Activated T-helper 1 cell treated with anti-CD3 and anti-CD28 coated beads, Interleukin-12 subunit alpha, Interleukin-12 subunit beta, Interleukin-2, Interleukin-4 antibody, amounts not matched to agents 30 ng/mL and 10 ng/mL and 1 ng/mL, durations not matched to agents 14 hours and 24 hours and 36 hours (primary cell): ENCODE data around the gene TBL1XR1. TPM values are rescaled to one million over a fixed set of nuclear protein-coding genes. Genes with fewer than 3 reads are reported as not detected.
A peak's percentile ranks its signal among the peaks of the same experiment; 100 is the strongest.

ENCODE experiments used
- DNase-seq: peaks from one replicate; pipeline ENCODE4 v3.0.0; 2021; ENCODE audit warnings: low spot score
- H3K27ac Mint-ChIP-seq: one replicate; pipeline ENCODE4 v1.8.0; 2021; ENCODE audit warnings: mild to moderate bottlenecking, mixed read lengths
- H3K27me3 Mint-ChIP-seq: one replicate; pipeline ENCODE4 v1.8.0; 2022; ENCODE audit warnings: mild to moderate bottlenecking, moderate library complexity, mixed read lengths; ENCODE audit not compliant: insufficient read depth
- H3K36me3 Mint-ChIP-seq: one replicate; pipeline ENCODE4 v1.8.0; 2021; ENCODE audit warnings: low read depth, mixed read lengths
- H3K4me1 Mint-ChIP-seq: one replicate; pipeline ENCODE4 v1.8.0; 2021; ENCODE audit warnings: low read depth, mixed read lengths
- H3K4me3 Mint-ChIP-seq: one replicate; pipeline ENCODE4 v1.8.0; 2021; ENCODE audit warnings: mild to moderate bottlenecking, moderate library complexity, mixed read lengths
- H3K9me3 Mint-ChIP-seq: one replicate; pipeline ENCODE4 v1.8.0; 2021; ENCODE audit warnings: mixed read lengths
- intact Hi-C: fragments of 100-400 bp; cut with micrococcal nuclease; formaldehyde crosslinking; loops from one replicate; pipeline ENCODE4 v1.15.1; 2024
- total RNA-seq: library from RNA; stranded (reverse); gene quantifications from 2 replicates; pipeline ENCODE4 v1.2.3, GENCODE V29; 2022

The TBL1XR1 gene
- total RNA-seq, 1 donor from 2014 or later: 190 TPM

DNA sequence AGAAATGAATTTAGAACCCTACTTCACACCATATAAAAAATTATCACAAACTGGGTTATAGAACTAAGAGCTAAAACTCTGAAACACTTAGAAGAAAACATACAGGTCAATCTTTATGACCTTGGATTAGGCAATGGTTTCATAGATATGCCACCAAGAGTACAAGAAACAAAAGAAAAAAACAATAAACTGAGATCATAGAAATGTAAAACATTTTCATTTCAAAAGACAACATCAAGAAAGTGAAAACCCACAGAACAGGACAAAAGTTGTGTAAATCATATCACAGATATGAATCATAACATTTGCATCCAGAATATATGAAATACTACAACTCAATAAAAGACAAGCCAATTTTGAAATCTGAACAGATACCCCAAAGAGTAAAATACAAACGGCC is 72.4 kb downstream of the TBL1XR1 start:
- H3K4me1 Mint-ChIP-seq: peaks cover 65% of the 10 kb centered on the region
- intact Hi-C loops: loop anchor here (2.0 to 5.0 kb wide), 2 partner anchors 14 to 37 kb away; no protein-coding TSS in a partner anchor
- H3K9me3 Mint-ChIP-seq: peaks cover 25% of the 10 kb centered on the region
- no peak overlapping the region for H3K4me3 Mint-ChIP-seq
- H3K36me3 Mint-ChIP-seq: peaks cover 37% of the 10 kb centered on the region
- no peak for DNase-seq
- H3K27me3 Mint-ChIP-seq: no peaks in the 10 kb centered on the region
- H3K27ac Mint-ChIP-seq: peak overlapping the region; percentile 14

DNA sequence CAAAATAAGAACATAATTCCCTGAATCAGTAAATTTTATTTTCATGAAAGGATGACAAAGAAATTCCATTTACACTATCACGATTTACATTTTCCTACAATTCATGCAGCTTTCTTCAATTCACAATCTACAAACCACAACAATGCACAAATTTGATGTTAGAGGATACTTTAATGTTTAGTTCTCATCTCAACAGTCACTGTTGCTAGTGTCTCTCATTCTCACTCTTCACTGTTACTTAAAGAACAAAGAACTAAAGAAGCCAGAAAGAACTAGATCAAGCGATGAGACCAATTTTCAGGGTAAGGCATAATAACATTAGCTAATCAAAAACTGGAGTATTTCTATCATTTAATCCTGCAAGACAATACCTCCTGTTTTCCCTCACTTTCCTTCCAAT is 73.5 kb downstream of the TBL1XR1 start:
- peaks cover 25% of the 10 kb centered on the region for H3K9me3 Mint-ChIP-seq
- H3K27me3 Mint-ChIP-seq: no peaks in the 10 kb centered on the region
- DNase-seq: no peak
- H3K4me1 Mint-ChIP-seq: peaks cover 63% of the 10 kb centered on the region
- H3K4me3 Mint-ChIP-seq: no peak overlapping the region
- intact Hi-C loops: loop anchor here (2.0 to 5.0 kb wide), 2 partner anchors 15 to 38 kb away; no protein-coding TSS in a partner anchor
- peak overlapping the region; percentile 68 for H3K27ac Mint-ChIP-seq
- H3K36me3 Mint-ChIP-seq: peaks cover 42% of the 10 kb centered on the region

DNA sequence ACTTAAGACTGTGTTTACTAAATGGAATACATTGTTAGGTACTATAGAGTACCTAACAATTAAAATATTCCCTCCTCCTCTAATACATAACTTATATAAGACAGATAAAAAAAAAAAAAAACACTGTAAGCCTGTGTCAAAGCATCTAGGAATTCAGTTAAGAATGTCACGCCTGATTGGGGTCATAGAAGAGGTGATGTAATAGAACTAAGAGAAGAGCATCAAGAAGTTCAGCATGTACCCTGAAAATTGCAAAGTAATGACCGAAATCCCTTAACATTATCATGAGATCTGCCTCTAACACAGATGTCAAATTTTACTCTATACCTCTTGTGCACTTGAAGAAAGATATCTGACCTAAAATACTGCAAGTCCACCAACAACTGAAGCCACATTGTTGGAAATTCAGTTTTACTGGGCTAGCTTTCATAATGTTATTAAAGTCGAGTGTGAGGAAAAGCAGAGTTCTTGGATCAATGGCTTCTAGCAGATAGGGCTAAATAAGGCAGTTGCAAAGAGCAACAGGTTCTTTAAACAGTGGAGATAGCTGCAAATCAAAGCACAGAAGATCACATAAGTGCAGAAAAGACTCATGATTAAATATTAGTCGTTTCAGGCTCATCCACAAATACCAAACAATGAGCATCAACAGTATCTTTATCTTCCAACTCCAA is 75.0 kb downstream of the TBL1XR1 start:
- DNase-seq: no peak
- intact Hi-C loops: loop anchor here (5.0 kb wide), 1 partner anchor 40 kb away; no protein-coding TSS in a partner anchor
- H3K9me3 Mint-ChIP-seq: peaks cover 25% of the 10 kb centered on the region
- H3K27ac Mint-ChIP-seq: no peak overlapping the region
- peaks cover 70% of the 10 kb centered on the region for H3K4me1 Mint-ChIP-seq
- no peak overlapping the region for H3K4me3 Mint-ChIP-seq
- H3K27me3 Mint-ChIP-seq: no peaks in the 10 kb centered on the region
- H3K36me3 Mint-ChIP-seq: peaks cover 37% of the 10 kb centered on the region

DNA sequence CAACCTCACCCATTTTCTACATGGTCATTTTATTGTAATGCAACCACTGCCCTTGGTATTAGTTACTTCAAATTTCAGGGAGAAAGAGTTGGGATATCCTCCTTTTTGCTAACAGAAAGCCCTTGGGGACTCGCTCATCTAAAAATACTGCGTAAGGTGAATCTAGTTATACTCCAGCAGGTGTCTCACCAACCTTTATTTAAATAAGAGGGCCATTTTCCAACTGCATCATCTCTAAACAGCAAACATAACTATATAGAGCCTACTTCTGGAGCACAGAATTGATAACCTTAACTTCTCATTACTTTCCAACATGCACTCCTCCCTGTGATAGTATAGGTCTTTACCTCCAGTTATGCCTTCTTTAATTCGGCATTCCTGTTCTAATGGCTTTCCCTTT is 77.5 kb downstream of the TBL1XR1 start:
- intact Hi-C loops: loop anchor here (5.0 kb wide), 1 partner anchor 42 kb away; no protein-coding TSS in a partner anchor
- H3K4me1 Mint-ChIP-seq: peaks cover 56% of the 10 kb centered on the region
- peaks cover 32% of the 10 kb centered on the region for H3K36me3 Mint-ChIP-seq
- no peaks in the 10 kb centered on the region for H3K27me3 Mint-ChIP-seq
- DNase-seq: no peak
- no peak overlapping the region for H3K27ac Mint-ChIP-seq
- peaks cover 22% of the 10 kb centered on the region for H3K9me3 Mint-ChIP-seq
- no peak overlapping the region for H3K4me3 Mint-ChIP-seq

DNA sequence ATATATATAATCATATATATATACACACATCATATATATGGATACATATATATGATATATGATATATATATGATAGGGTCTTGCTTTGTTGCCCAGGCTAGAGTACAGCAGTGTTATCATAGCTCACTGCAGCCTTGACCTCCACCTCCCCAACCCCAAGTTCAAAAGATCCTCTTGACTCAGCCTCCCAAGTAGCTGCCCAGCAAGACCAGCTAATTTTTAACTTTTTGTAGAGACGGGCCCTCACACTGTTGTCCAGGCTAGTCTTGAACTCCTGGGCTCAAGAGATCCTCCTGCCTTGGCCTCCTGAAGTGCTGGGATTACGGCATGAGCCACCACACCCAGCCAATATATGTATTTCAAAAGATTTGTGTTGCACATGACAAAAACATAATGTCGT is 83.0 kb downstream of the TBL1XR1 start:
- no peak overlapping the region for H3K4me3 Mint-ChIP-seq
- H3K9me3 Mint-ChIP-seq: no peaks in the 10 kb centered on the region
- peaks cover 15% of the 10 kb centered on the region for H3K36me3 Mint-ChIP-seq
- no peak for DNase-seq
- peaks cover 55% of the 10 kb centered on the region for H3K4me1 Mint-ChIP-seq
- H3K27me3 Mint-ChIP-seq: no peaks in the 10 kb centered on the region
- no peak overlapping the region for H3K27ac Mint-ChIP-seq
- intact Hi-C loops: loop anchor here (5.0 kb wide), 1 partner anchor 47 kb away; no protein-coding TSS in a partner anchor

DNA sequence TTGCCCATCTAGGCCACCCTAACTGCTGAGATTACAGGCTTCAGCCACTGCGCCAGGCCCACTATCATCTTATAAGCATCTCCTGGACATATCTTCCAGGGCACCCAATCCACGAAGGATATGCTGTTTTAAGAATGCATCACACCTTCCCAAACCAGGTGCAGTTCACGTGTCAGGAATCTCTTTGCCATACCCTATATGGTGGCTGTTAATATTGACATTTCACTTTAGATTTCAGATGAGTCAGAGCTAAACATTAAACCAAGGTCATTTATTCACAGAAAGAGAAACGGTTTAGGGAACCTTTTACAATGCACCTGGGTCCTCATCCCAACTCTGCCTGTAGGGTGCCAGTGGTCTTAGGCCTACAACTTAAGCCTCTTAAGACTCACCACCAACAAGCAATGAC is 85.7 kb downstream of the TBL1XR1 start:
- Mint-ChIP-seq H3K4me3 (no peak overlapping the region), H3K36me3 (peaks cover 12% of the 10 kb centered on the region), H3K27me3 (no peaks in the 10 kb centered on the region), H3K4me1 (peaks cover 50% of the 10 kb centered on the region), H3K27ac (no peak overlapping the region), H3K9me3 (no peaks in the 10 kb centered on the region)
- no peak for DNase-seq
- intact Hi-C loops: loop anchor here (2.0 to 5.0 kb wide), 2 partner anchors 33 to 44 kb away; no protein-coding TSS in a partner anchor

DNA sequence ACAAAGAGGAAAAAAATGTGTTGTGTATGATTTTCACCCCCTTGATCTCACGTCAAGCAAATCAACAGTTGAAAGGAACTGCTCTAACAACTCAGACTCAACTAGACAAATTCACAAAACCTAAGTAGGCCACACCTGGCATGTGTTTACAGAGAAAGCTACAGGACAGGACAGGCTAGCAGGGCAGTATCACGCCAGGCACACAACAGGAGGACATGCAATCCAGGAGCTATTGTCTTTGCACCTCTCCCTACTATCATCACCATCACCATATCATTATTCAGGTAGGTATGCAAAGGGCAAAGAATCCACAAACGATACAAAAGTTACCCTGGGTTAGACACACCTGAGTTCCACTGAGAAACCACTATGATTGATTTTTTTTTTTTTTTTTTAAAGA is 86.4 kb downstream of the TBL1XR1 start:
- H3K9me3 Mint-ChIP-seq: no peaks in the 10 kb centered on the region
- no peak overlapping the region for H3K27ac Mint-ChIP-seq
- H3K36me3 Mint-ChIP-seq: peaks cover 10% of the 10 kb centered on the region
- H3K27me3 Mint-ChIP-seq: no peaks in the 10 kb centered on the region
- intact Hi-C loops: loop anchor here (2.0 to 5.0 kb wide), 2 partner anchors 34 to 44 kb away; no protein-coding TSS in a partner anchor
- H3K4me3 Mint-ChIP-seq: no peak overlapping the region
- no peak for DNase-seq
- peaks cover 51% of the 10 kb centered on the region for H3K4me1 Mint-ChIP-seq

DNA sequence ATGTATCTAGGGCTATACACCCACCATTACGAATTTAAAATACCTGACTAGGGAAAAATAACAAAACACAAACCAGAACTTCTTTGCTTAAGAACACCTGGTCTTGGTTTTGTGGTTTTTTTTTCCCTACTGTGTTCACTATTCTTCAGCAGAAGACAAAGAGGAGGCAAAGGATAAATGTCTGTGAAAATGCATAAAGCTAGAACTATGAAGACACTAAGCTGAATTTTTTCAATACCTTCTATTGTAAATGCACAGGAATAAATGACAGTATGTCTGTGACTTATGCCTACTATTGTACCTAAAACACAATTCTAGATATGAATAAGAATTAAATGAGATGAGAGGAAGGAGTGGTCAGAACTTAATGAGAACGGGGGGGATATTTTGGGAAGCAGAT is 86.9 kb downstream of the TBL1XR1 start:
- H3K9me3 Mint-ChIP-seq: no peaks in the 10 kb centered on the region
- H3K36me3 Mint-ChIP-seq: peaks cover 10% of the 10 kb centered on the region
- DNase-seq: no peak
- no peaks in the 10 kb centered on the region for H3K27me3 Mint-ChIP-seq
- H3K4me3 Mint-ChIP-seq: no peak overlapping the region
- H3K27ac Mint-ChIP-seq: peak overlapping the region; percentile 64
- intact Hi-C loops: loop anchor here (2.0 to 5.0 kb wide), 2 partner anchors 34 to 43 kb away; no protein-coding TSS in a partner anchor
- H3K4me1 Mint-ChIP-seq: peaks cover 56% of the 10 kb centered on the region

DNA sequence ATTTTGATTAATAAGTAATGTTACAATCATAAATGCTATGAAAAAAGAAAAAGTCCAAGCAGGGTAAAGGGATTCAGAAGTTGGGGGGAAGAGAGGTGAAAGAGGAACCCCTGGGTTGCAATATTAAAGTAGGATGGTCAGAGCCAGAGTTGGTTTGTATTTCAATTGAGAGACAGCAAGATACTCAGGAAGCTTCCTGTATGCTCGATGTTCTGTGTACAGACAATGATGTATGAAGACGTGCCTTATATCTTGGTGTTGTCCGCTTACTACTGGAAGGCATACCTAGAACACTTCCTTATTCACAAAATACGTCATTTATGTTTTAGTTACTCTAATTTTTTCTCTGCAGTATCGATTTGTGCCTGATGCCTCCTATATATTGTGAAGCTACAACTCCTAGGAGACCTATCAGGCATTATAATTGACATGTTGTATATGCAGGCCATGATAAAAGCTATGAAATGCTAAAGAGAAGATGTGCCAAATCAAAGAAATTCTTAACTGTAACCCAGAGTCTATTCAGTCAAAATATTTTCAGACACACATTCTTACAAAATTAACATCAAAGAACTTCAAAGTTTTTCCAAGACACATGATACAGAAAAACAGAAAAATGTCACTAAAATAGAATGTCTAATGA is 87.5 kb downstream of the TBL1XR1 start:
- H3K27ac Mint-ChIP-seq: peak overlapping the region; percentile 64
- H3K27me3 Mint-ChIP-seq: no peaks in the 10 kb centered on the region
- no peak for DNase-seq
- H3K9me3 Mint-ChIP-seq: no peaks in the 10 kb centered on the region
- no peak overlapping the region for H3K4me3 Mint-ChIP-seq
- intact Hi-C loops: loop anchor here (2.0 to 5.0 kb wide), 2 partner anchors 35 to 43 kb away; no protein-coding TSS in a partner anchor
- peaks cover 12% of the 10 kb centered on the region for H3K36me3 Mint-ChIP-seq
- peaks cover 60% of the 10 kb centered on the region for H3K4me1 Mint-ChIP-seq

DNA sequence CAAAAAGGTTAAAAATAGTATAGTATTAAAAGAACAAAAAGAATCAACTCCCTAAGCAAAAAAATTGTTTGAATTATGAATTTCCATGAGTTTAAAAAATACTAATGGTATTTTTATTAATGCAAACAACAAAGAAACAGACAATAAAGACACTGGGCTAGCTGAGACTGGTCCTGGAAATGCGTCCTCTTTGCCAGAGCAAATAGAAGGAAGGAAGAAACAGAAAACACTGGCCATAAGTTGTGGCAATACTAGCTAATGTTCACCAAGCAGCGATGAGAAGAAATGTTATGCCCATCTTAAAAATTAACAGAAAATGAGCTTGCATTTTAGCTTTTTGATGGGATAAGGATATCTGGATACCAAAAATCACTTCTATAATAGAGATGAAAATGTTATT is 88.6 kb downstream of the TBL1XR1 start:
- peaks cover 10% of the 10 kb centered on the region for H3K36me3 Mint-ChIP-seq
- intact Hi-C loops: no loop called here
- DNase-seq: no peak
- H3K27ac Mint-ChIP-seq: no peak overlapping the region
- H3K4me1 Mint-ChIP-seq: peaks cover 57% of the 10 kb centered on the region
- H3K9me3 Mint-ChIP-seq: no peaks in the 10 kb centered on the region
- no peak overlapping the region for H3K4me3 Mint-ChIP-seq
- H3K27me3 Mint-ChIP-seq: no peaks in the 10 kb centered on the region

DNA sequence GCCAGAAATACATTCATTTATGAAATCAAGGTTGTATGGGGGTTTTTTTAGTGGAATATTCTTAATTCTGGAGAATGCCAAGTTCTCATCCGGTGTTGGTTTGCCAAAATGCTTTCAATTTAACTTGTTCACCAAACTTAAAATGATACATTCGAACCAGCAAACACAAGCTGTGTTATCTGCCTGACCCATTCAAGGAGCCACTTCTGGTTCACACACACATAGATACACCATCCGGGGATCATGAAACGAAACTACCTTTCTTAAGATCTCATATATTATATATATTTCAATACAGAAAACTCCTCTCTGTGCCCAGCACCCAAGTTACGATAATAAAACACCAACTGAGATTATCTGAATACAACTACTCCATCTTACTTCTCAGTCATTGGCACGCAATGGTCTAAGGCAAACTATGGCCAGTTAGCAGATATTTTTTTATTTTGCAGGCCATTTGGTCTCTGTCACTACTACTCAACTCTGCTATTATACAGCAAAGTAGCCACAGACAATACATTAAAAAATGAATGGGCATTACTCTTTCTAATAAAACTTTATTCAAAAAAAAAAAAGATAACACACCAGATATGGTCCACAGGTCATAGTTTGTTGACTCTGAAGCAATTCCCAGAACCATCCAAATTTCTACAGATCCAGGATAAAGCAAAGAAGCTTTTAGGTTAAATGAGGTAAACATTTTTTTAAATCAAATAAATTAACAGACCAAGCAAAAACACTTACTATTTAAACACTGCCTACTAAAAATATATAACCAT is 89.6 kb downstream of the TBL1XR1 start:
- H3K4me3 Mint-ChIP-seq: no peak overlapping the region
- H3K27me3 Mint-ChIP-seq: no peaks in the 10 kb centered on the region
- intact Hi-C loops: no loop called here
- peaks cover 6% of the 10 kb centered on the region for H3K36me3 Mint-ChIP-seq
- H3K4me1 Mint-ChIP-seq: peaks cover 50% of the 10 kb centered on the region
- peaks cover 2% of the 10 kb centered on the region for H3K9me3 Mint-ChIP-seq
- no peak overlapping the region for H3K27ac Mint-ChIP-seq
- DNase-seq: no peak

DNA sequence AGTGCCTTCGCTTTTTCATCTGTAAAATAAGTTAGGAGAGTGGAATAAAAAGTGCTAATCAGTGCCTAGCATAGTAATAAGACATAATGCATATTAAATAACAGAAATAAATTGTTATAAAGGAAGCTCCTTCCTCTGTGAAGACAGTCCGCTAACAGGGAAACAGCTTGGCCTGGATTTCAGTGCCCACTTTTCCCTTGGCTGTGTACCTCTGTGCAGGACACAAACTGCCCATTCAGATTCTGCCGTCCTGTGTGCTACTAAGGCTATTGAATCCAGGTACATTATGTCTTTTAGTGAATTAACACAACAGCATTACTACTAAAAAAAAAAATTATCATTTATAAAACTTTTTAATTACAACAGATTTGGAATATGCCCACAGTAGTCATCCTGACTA is 90.7 kb downstream of the TBL1XR1 start:
- no peaks in the 10 kb centered on the region for H3K27me3 Mint-ChIP-seq
- H3K9me3 Mint-ChIP-seq: peaks cover 4% of the 10 kb centered on the region
- H3K4me1 Mint-ChIP-seq: peaks cover 49% of the 10 kb centered on the region
- no peak overlapping the region for H3K27ac Mint-ChIP-seq
- H3K4me3 Mint-ChIP-seq: no peak overlapping the region
- DNase-seq: no peak
- H3K36me3 Mint-ChIP-seq: peaks cover 8% of the 10 kb centered on the region
- intact Hi-C loops: no loop called here
